Measurements from ENCODE around the gene CLIC5. TPM values are rescaled to one million over a fixed set of nuclear protein-coding genes. Genes with fewer than 3 reads are reported as not detected.

The CLIC5 gene
- total and polyA plus RNA-seq, 2 donors (not counting 1 experiment from before 2014, with no cell fraction given): 0.96 to 0.97 TPM

DNA sequence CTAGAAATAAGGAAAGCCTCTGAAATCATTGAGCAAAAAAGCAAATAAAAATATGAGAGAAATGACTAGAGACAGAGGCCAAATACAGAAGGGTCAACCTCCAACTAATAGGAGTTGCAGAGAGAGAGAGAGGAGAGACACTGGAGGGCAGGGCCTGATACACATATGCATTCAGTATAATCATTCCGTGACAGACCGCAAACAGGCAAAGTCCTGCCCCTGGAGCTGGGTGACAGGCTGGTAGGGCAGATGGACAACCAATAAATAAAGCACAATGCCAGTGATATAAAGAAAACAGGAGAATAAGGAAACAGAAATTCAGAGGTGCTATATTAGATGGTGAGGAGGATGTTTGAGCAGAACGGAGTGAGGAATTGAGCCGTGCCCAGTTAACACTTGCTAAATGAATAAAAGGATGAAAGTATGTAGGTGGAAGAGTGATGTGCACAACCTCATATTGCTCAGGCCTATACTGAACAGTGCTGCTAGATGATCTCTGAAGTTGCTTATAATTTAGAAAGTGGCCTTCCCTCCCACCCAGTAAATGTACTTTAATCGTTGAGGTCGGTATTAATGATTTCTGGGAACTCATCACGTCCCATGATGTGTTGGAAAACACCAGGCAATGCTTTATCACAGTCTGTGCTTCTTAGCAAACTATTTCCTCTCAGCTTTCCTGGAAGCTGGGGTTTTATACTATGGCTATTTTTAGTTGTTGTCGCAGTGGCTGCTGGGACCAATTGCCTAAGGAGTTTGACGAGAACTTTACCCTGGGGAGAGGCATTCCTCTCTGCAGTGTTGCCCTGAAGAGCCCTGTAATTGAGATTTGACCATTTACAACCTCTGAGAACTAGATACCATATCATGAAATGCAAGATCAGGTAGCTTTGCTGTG lies 37.6 kb upstream of the CLIC5 start:
- POLR2A ChIA-PET: no interaction called here
- H3K27me3 ChIP-seq (replicated peaks in 1 of 4; ENCODE audit: control extremely low read depth in 1 of 4, control insufficient read depth in 3 of 4, insufficient read depth in 4 of 4, low read length in 3 of 4): peaks cover 0 to 3% (median 0%) of the 10 kb centered on the region in 4 experiments
- 48% methylated on average over 4 of the region's 9 CpGs for WGBS (ENCODE audit: insufficient coverage)
- H3K4me2 ChIP-seq (replicated peaks; ENCODE audit: low read depth, low read length, poor library complexity, severe bottlenecking): no peak overlapping the region
- H3K4me3 ChIP-seq (ENCODE audit: control extremely low read depth in 1 of 5, extremely low read depth in 1 of 5, insufficient read depth in 1 of 5, low read depth in 2 of 5, low read length in 4 of 5): no peak overlapping the region
- no peaks in the 10 kb centered on the region for H3K9me3 Mint-ChIP-seq (ENCODE audit: insufficient read depth)
- no peaks in the 10 kb centered on the region for H3K36me3 ChIP-seq (replicated peaks in 1 of 2; ENCODE audit: control extremely low read depth in 1 of 2, control insufficient read depth in 1 of 2, extremely low read depth in 1 of 2, insufficient read depth in 2 of 2, low read length in 1 of 2)
- H3K4me3 Mint-ChIP-seq: no peak overlapping the region
- DNase-seq (no peak), ATAC-seq (ENCODE audit: low read depth) (no peak)
- H3K4me1 Mint-ChIP-seq: no peaks in the 10 kb centered on the region
- no peak for TF ChIP-seq EZH2 (IDR thresholded peaks at IDR 0.05; ENCODE audit: borderline replicate concordance, insufficient read depth, low read depth, low read length, poor library complexity, severe bottlenecking)
- TF ChIP-seq, protein P1, sequence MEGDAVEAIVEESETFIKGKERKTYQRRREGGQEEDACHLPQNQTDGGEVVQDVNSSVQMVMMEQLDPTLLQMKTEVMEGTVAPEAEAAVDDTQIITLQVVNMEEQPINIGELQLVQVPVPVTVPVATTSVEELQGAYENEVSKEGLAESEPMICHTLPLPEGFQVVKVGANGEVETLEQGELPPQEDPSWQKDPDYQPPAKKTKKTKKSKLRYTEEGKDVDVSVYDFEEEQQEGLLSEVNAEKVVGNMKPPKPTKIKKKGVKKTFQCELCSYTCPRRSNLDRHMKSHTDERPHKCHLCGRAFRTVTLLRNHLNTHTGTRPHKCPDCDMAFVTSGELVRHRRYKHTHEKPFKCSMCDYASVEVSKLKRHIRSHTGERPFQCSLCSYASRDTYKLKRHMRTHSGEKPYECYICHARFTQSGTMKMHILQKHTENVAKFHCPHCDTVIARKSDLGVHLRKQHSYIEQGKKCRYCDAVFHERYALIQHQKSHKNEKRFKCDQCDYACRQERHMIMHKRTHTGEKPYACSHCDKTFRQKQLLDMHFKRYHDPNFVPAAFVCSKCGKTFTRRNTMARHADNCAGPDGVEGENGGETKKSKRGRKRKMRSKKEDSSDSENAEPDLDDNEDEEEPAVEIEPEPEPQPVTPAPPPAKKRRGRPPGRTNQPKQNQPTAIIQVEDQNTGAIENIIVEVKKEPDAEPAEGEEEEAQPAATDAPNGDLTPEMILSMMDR (IDR thresholded peaks at IDR 0.05): no peak
- intact Hi-C loops (cut with micrococcal nuclease): no loop called here
- H3K4me1 ChIP-seq (ENCODE audit: control insufficient read depth in 2 of 2, insufficient read depth in 2 of 2, low read length in 2 of 2): no peaks in the 10 kb centered on the region
- H4K20me1 ChIP-seq (ENCODE audit: control insufficient read depth, insufficient read depth, low read length, poor library complexity, severe bottlenecking): no peaks in the 10 kb centered on the region
- H3K27me3 Mint-ChIP-seq: peaks cover 35% of the 10 kb centered on the region
- CTCF ChIA-PET: no interaction called here
- no peak overlapping the region for H3K27ac Mint-ChIP-seq
- H3K27ac ChIP-seq (ENCODE audit: low read length in 2 of 2): no peak overlapping the region
- H3K9ac ChIP-seq (ENCODE audit: low read length): no peak overlapping the region
- H3K9me3 ChIP-seq (ENCODE audit: control extremely low read depth in 1 of 3, control insufficient read depth in 2 of 3, insufficient read depth in 1 of 3, low read length in 2 of 3): no peaks in the 10 kb centered on the region
- H3K79me2 ChIP-seq (ENCODE audit: control insufficient read depth, insufficient read depth, low read length): no peaks in the 10 kb centered on the region
- H2AFZ ChIP-seq (ENCODE audit: insufficient read depth, low read depth, low read length, poor library complexity, severe bottlenecking): no peak overlapping the region

DNA sequence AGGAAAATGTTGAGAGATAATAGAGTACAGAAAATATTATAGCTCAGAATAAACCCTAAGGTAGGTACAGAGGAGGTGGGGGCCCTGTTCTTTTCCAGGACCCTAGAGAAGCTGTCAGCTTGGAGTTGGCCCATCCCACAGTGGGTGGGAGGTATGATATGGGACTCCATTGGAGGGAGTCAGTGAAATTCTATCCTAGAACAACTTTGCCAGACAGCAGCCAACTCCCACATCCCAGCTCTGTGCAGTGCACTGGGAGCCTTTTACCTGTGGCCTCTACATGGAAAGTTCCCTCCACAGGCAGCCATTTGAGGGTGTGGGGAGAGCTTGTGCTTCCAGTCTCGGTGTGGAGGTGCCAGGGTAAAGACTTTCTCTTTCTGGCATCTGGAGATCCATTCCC lies 36.8 kb upstream of the CLIC5 start:
- H3K4me2 ChIP-seq (replicated peaks; ENCODE audit: low read depth, low read length, poor library complexity, severe bottlenecking): no peak overlapping the region
- intact Hi-C loops (cut with micrococcal nuclease): no loop called here
- DNase-seq (no peak), ATAC-seq (ENCODE audit: low read depth) (no peak)
- peaks cover 0 to 2% (median 0%) of the 10 kb centered on the region in 4 experiments for H3K27me3 ChIP-seq (replicated peaks in 1 of 4; ENCODE audit: control extremely low read depth in 1 of 4, control insufficient read depth in 3 of 4, insufficient read depth in 4 of 4, low read length in 3 of 4)
- WGBS (ENCODE audit: insufficient coverage): no CpG with 5 or more reads among the region's 1 CpG
- H3K9me3 ChIP-seq (ENCODE audit: control extremely low read depth in 1 of 3, control insufficient read depth in 2 of 3, insufficient read depth in 1 of 3, low read length in 2 of 3): no peaks in the 10 kb centered on the region
- Mint-ChIP-seq H3K4me1 (no peaks in the 10 kb centered on the region), H3K27me3 (peaks cover 29% of the 10 kb centered on the region), H3K9me3 (ENCODE audit: insufficient read depth) (no peaks in the 10 kb centered on the region), H3K4me3 (no peak overlapping the region), H3K27ac (no peak overlapping the region)
- H3K4me1 ChIP-seq (ENCODE audit: control insufficient read depth in 2 of 2, insufficient read depth in 2 of 2, low read length in 2 of 2): no peaks in the 10 kb centered on the region
- POLR2A ChIA-PET: no interaction called here
- no peak overlapping the region for H3K9ac ChIP-seq (ENCODE audit: low read length)
- no peaks in the 10 kb centered on the region for H4K20me1 ChIP-seq (ENCODE audit: control insufficient read depth, insufficient read depth, low read length, poor library complexity, severe bottlenecking)
- CTCF ChIA-PET: no interaction called here
- no peak overlapping the region for H2AFZ ChIP-seq (ENCODE audit: insufficient read depth, low read depth, low read length, poor library complexity, severe bottlenecking)
- no peaks in the 10 kb centered on the region for H3K79me2 ChIP-seq (ENCODE audit: control insufficient read depth, insufficient read depth, low read length)
- no peaks in the 10 kb centered on the region for H3K36me3 ChIP-seq (replicated peaks in 1 of 2; ENCODE audit: control extremely low read depth in 1 of 2, control insufficient read depth in 1 of 2, extremely low read depth in 1 of 2, insufficient read depth in 2 of 2, low read length in 1 of 2)
- H3K4me3 ChIP-seq (ENCODE audit: control extremely low read depth in 1 of 5, extremely low read depth in 1 of 5, insufficient read depth in 1 of 5, low read depth in 2 of 5, low read length in 4 of 5): no peak overlapping the region
- no peak for TF ChIP-seq EZH2 (IDR thresholded peaks at IDR 0.05; ENCODE audit: borderline replicate concordance, insufficient read depth, low read depth, low read length, poor library complexity, severe bottlenecking)
- TF ChIP-seq, protein P1 (IDR thresholded peaks at IDR 0.05): no peak
- H3K27ac ChIP-seq (ENCODE audit: low read length in 2 of 2): no peak overlapping the region

All from B cell (primary cell).